GM12864 (cell line): ENCODE results near the gene FBXO9.
"Not testable (repeated sequence)": the region's sequence is repeated elsewhere in the genome, so short reads cannot be mapped to it uniquely, and the experiment has no call there.

Experiments used
- DNase-seq: peaks from one replicate; pipeline ENCODE4 v3.0.0-alpha.2; 2011; ENCODE audit warnings: low read depth
- H3K4me3 ChIP-seq: 2 replicates; pipeline ENCODE4 v1.5.1; 2011; ENCODE audit warnings: mild to moderate bottlenecking, low read depth, low read length, control low read depth
- CTCF ChIP-seq: IDR thresholded peaks from 2 replicates; pipeline ENCODE4 v1.5.1; 2011; ENCODE audit warnings: low read depth, mild to moderate bottlenecking, moderate library complexity, low read length, control low read depth, inconsistent platforms; ENCODE audit errors: missing control alignments

FBXO9 gene

GRCh38 chr6:53044572-53044971 is 20.6 kb upstream of the FBXO9 start:
- TF ChIP-seq CTCF, result no peak
- DNase-seq, result no peak
- H3K4me3 ChIP-seq, result no peak overlapping the region

GRCh38 chr6:53045891-53046673 is 19.1 kb upstream of the FBXO9 start:
- TF ChIP-seq CTCF, result no peak
- no peak overlapping the region for H3K4me3 ChIP-seq
- DNase-seq, result no peak

- no peak overlapping the region for H3K4me3 ChIP-seq
- no peak for TF ChIP-seq CTCF
- no peak for DNase-seq
These were observed 16.6 kb upstream of the FBXO9 start for GRCh38 chr6:53048431-53049195.

GRCh38 chr6:53049415-53049814 is 15.8 kb upstream of the FBXO9 start:
- no peak for DNase-seq

GRCh38 chr6:53052152-53052551 is 13.1 kb upstream of the FBXO9 start:
- not testable (repeated sequence) for H3K4me3 ChIP-seq, DNase-seq

More at GRCh38 chr6:53049415-53049814, 15.8 kb upstream of the FBXO9 start:
- TF ChIP-seq CTCF, result no peak
- no peak overlapping the region for H3K4me3 ChIP-seq

- DNase-seq, result no peak
- no peak for TF ChIP-seq CTCF
- no peak overlapping the region for H3K4me3 ChIP-seq
These were observed 10.7 kb upstream of the FBXO9 start for GRCh38 chr6:53054532-53054931.

- H3K4me3 ChIP-seq, result no peak overlapping the region
- DNase-seq, result no peak
- TF ChIP-seq CTCF, result no peak
These were observed 9.3 kb upstream of the FBXO9 start for GRCh38 chr6:53055873-53056272.
